Tibial nerve (tissue), 4 donors: ENCODE results near the gene STRBP. TPM values are rescaled to one million over a fixed set of nuclear protein-coding genes. Genes with fewer than 3 reads are reported as not detected.

Experiments
- DNase-seq, 2 donors: peaks; one replicate each; pipeline ENCODE4 v3.0.0-alpha.2; 2019; ENCODE audit warnings: low spot score in 2 of 2
- H3K27ac ChIP-seq, 4 donors: fragments of 200-600 bp; sonication (generic) in 3 of 4; one replicate each; pipeline ENCODE4 v1.5.1; 2017 to 2019; ENCODE audit warnings: mild to moderate bottlenecking in 1 of 4
- H3K27me3 ChIP-seq, 2 donors: fragments of 200-600 bp; sonication (generic) in 1 of 2; one replicate each; pipeline versions ENCODE4 v1.5.1 to v1.6.0; 2017 to 2019
- H3K36me3 ChIP-seq, 3 donors: fragments of 200-600 bp; sonication (generic); one replicate each; pipeline ENCODE4 v1.5.1; 2018 to 2019
- H3K4me1 ChIP-seq, 4 donors: fragments of 200-600 bp; sonication (generic) in 3 of 4; one replicate each; pipeline ENCODE4 v1.5.1; 2017 to 2019
- H3K4me3 ChIP-seq, 4 donors: fragments of 200-600 bp; sonication (generic) in 3 of 4; one replicate each; pipeline ENCODE4 v1.5.1; 2017 to 2019; ENCODE audit warnings: mild to moderate bottlenecking in 1 of 4, moderate library complexity in 1 of 4
- H3K9me3 ChIP-seq, 4 donors: fragments of 200-600 bp; sonication (generic) in 3 of 4; one replicate each; pipeline ENCODE4 v1.5.1; 2017 to 2019
- CTCF ChIP-seq, 5 experiments: fragments of 200-600 bp in 3 of 5; fragments of 450-650 bp in 2 of 5; sonication (generic) in 3 of 5; IDR thresholded peaks; one replicate each; pipeline ENCODE4 v1.5.1; 2016 to 2019; ENCODE audit warnings: antibody characterized with exemption in 5 of 5, mild to moderate bottlenecking in 3 of 5, moderate library complexity in 2 of 5
- EP300 ChIP-seq, 2 donors: sonication (generic); formaldehyde crosslinking; IDR thresholded peaks; one replicate each; pipeline ENCODE4 v1.6.1; 2017; ENCODE audit warnings: antibody characterized with exemption in 2 of 2, mild to moderate bottlenecking in 1 of 2
- POLR2A ChIP-seq, 2 donors: fragments of 450-650 bp; IDR thresholded peaks; one replicate each; pipeline ENCODE4 v1.6.1; 2017; ENCODE audit warnings: antibody characterized with exemption in 2 of 2, mild to moderate bottlenecking in 2 of 2, moderate library complexity in 2 of 2
- WGBS, 2 donors: methylation state at CpG; one replicate each; pipeline ENCODE4 v1.1.5; 2018; 5-methylcytosine and 5-hydroxymethylcytosine counted together
- total RNA-seq, 4 donors: library from RNA; depleted of rRNA; stranded (reverse); fragments of >200 nt; gene quantifications; one replicate each; pipeline ENCODE4 v1.1.0, GENCODE V29; 2016

STRBP gene
- total RNA-seq, 4 donors from 2014 or later = 3.5 to 20.4 (median 4.9) TPM

DNA sequence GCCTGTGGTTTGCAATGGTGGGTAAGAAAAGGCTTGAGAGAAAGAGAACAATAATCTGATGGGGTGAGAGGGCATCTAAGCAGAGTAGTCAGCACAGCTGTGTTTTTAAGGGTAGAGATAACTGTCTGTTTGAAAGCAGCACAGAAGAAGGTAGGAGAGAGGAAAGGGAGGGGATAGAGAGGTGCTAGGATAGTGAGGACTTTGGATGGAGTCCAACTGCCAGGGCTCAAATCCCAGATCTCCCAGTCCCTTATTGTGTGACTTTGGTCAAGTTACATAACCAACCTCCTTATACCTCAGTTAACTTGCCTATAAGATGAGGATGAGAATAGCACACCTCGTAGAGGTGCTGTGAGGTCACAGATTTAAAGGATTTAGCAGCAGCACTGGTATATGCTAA, 179.3 kb downstream of the STRBP start:
- WGBS, 2 donors = 83 to 88% methylated on average over 1 of the region's 1 CpG
- DNase-seq = no peak
- TF ChIP-seq EP300 (IDR thresholded peaks at IDR 0.05) (no peak), CTCF (IDR thresholded peaks at IDR 0.05) (no peak), POLR2A (IDR thresholded peaks at IDR 0.05) (no peak)
- Histone ChIP-seq H3K4me3 (no peak overlapping the region), H3K36me3 (peaks cover 0 to 90% (median 4%) of the 10 kb centered on the region in 3 donors), H3K27me3 (no peaks in the 10 kb centered on the region), H3K4me1 (no peaks in the 10 kb centered on the region), H3K27ac (no peak overlapping the region), H3K9me3 (no peaks in the 10 kb centered on the region)

DNA sequence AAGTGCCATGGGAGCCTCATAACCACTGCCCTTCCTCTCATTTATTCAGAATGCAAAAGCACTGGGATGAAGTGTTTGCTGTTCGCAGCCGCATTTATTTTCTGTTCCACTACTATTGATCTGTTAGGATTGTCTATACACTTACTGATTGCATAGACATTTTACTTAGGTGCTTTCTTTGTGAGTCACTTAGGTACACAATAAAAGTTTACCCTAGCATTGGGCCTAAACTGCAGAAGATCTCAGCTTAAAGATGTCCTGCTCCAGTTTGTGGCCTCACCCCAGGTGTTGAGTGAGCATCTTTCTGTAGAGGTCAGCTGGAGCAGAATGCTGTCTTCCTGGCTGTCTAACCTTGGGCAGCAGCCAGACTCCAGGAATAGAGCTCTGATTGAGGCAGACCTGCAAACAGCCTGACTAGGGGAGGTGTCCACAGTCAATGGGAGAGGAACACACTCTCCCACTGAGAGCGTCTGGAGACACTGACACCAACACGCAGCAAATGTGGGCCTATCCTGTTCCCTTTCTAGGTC, 181.0 kb downstream of the STRBP start:
- Histone ChIP-seq H3K4me3 (no peak overlapping the region), H3K36me3 (peaks cover 0 to 80% (median 0%) of the 10 kb centered on the region in 3 donors), H3K9me3 (no peaks in the 10 kb centered on the region), H3K27me3 (no peaks in the 10 kb centered on the region), H3K4me1 (peaks cover 0 to 7% (median 0%) of the 10 kb centered on the region in 4 donors), H3K27ac (no peak overlapping the region)
- DNase-seq = no peak
- no peak for TF ChIP-seq CTCF (IDR thresholded peaks at IDR 0.05)
- TF ChIP-seq POLR2A (IDR thresholded peaks at IDR 0.05) = no peak
- TF ChIP-seq EP300 (IDR thresholded peaks at IDR 0.05) = no peak
- 91 to 95% methylated on average over 4 of the region's 4 CpGs for WGBS, 2 donors

DNA sequence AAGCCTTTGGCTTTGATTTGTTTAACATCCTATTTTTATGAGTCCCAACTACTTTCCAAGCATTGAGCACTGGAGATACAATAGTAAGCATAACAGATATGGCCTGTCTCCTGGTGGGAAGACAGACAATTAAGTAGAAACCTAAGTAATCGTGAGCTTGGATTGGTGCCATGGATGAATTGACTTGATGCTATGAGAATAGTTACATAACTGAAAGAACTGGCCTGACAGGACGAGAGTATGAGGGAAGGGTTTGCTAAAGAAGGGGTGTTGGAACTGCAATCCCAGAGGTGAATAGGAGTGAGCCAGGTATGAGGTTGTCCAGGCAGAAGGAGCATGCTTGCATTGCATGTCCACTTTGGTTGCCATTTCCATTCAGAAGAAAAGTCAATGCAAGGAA, 182.5 kb downstream of the STRBP start:
- H3K9me3 ChIP-seq = no peaks in the 10 kb centered on the region
- peaks cover 0 to 72% (median 0%) of the 10 kb centered on the region in 3 donors for H3K36me3 ChIP-seq
- 63 to 73% methylated on average over 2 of the region's 2 CpGs for WGBS, 2 donors
- DNase-seq = no peak
- no peak overlapping the region for H3K27ac ChIP-seq
- H3K27me3 ChIP-seq = no peaks in the 10 kb centered on the region
- no peak for TF ChIP-seq CTCF (IDR thresholded peaks at IDR 0.05)
- no peak for TF ChIP-seq POLR2A (IDR thresholded peaks at IDR 0.05)
- TF ChIP-seq EP300 (IDR thresholded peaks at IDR 0.05) = no peak
- no peak overlapping the region for H3K4me3 ChIP-seq
- H3K4me1 ChIP-seq = peaks cover 0 to 7% (median 0%) of the 10 kb centered on the region in 4 donors

DNA sequence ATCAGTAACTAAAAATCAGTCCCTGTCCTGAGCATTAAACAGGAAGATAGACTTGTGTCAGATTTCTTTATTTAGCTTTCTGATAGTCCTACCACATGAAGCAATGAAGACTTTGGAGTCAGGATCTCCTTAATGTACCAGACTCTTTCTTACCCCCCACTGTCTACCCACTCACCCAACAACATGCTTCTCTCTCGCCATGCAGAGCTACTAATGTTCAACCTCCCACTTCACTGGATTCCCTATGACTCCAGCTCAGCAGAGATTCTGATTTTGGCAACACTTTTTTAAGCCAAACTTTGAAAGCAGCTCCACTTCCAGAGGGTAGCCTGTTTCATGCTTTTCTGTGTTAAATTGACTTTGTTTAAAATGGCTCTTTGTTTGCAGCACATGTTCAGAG, 184.1 kb downstream of the STRBP start:
- H3K4me3 ChIP-seq = no peak overlapping the region
- WGBS, 2 donors = 81 to 87% methylated on average over 1 of the region's 1 CpG
- peaks cover 0 to 7% (median 0%) of the 10 kb centered on the region in 4 donors for H3K4me1 ChIP-seq
- peaks cover 0 to 74% (median 0%) of the 10 kb centered on the region in 3 donors for H3K36me3 ChIP-seq
- no peak overlapping the region for H3K27ac ChIP-seq
- H3K9me3 ChIP-seq = no peaks in the 10 kb centered on the region
- TF ChIP-seq POLR2A (IDR thresholded peaks at IDR 0.05) (no peak), CTCF (IDR thresholded peaks at IDR 0.05) (no peak), EP300 (IDR thresholded peaks at IDR 0.05) (no peak)
- H3K27me3 ChIP-seq = no peaks in the 10 kb centered on the region
- DNase-seq = no peak

- DNase-seq = no peak
- peaks cover 0 to 74% (median 0%) of the 10 kb centered on the region in 3 donors for H3K36me3 ChIP-seq
- H3K27me3 ChIP-seq = no peaks in the 10 kb centered on the region
- no peak overlapping the region for H3K27ac ChIP-seq
- H3K9me3 ChIP-seq = no peaks in the 10 kb centered on the region
- peaks cover 0 to 7% (median 0%) of the 10 kb centered on the region in 4 donors for H3K4me1 ChIP-seq
- TF ChIP-seq CTCF (IDR thresholded peaks at IDR 0.05) = no peak
- TF ChIP-seq EP300 (IDR thresholded peaks at IDR 0.05) = no peak
- no peak for TF ChIP-seq POLR2A (IDR thresholded peaks at IDR 0.05)
- no peak overlapping the region for H3K4me3 ChIP-seq
- 53 to 56% methylated on average over 6 of the region's 6 CpGs for WGBS, 2 donors
Observed at GRCh38 chr9:123083680-123084079, 184.7 kb downstream of the STRBP start.
